Lung (tissue), 12 donors: ENCODE results near the gene LMO1. TPM values are rescaled to one million over a fixed set of nuclear protein-coding genes. Genes with fewer than 3 reads are reported as not detected.

Experiments used
- ATAC-seq: fragments of 200-7000 bp; cut with Tn5 transposase; one replicate; pipeline ENCODE4 v1.9.1; 2020; ENCODE audit warnings: moderate number of reproducible peaks; ENCODE audit not compliant: insufficient read depth, low FRiP score
- DNase-seq, 3 donors: peaks; one replicate each; pipeline ENCODE4 v3.0.0-alpha.2; 2013 to 2017
- H3K27ac ChIP-seq, 2 donors: one replicate each; pipeline ENCODE4 v1.5.1; 2013; ENCODE audit warnings: mild to moderate bottlenecking in 2 of 2, moderate library complexity in 2 of 2, control low read depth in 1 of 2, inconsistent platforms in 1 of 2, low read depth in 1 of 2, low read length in 1 of 2
- H3K27me3 ChIP-seq, 3 donors: one replicate each; pipeline ENCODE4 v1.5.1; 2013; ENCODE audit warnings: low read length in 2 of 3; ENCODE audit not compliant: control insufficient read depth in 3 of 3, insufficient read depth in 3 of 3
- H3K36me3 ChIP-seq, 4 donors: one replicate each; pipeline ENCODE4 v1.5.1; 2013; ENCODE audit warnings: low read length in 4 of 4, mild to moderate bottlenecking in 1 of 4, moderate library complexity in 1 of 4; ENCODE audit not compliant: control insufficient read depth in 4 of 4, insufficient read depth in 4 of 4
- H3K4me1 ChIP-seq, 5 donors: one replicate each; pipeline ENCODE4 v1.5.1; 2013; ENCODE audit warnings: low read length in 5 of 5, mild to moderate bottlenecking in 2 of 5, moderate library complexity in 1 of 5; ENCODE audit not compliant: control insufficient read depth in 5 of 5, insufficient read depth in 5 of 5
- H3K4me3 ChIP-seq: one replicate; pipeline ENCODE4 v1.5.1; 2013; ENCODE audit warnings: mild to moderate bottlenecking, control low read depth, moderate library complexity
- H3K9ac ChIP-seq, 2 donors: one replicate each; pipeline ENCODE4 v1.5.1; 2013; ENCODE audit warnings: low read length in 2 of 2, control low read depth in 1 of 2; ENCODE audit not compliant: insufficient read depth in 1 of 2
- H3K9me3 ChIP-seq, 4 donors: one replicate each; pipeline ENCODE4 v1.5.1; 2013; ENCODE audit warnings: low read length in 3 of 4, mild to moderate bottlenecking in 1 of 4, moderate library complexity in 1 of 4; ENCODE audit not compliant: control insufficient read depth in 4 of 4, insufficient read depth in 3 of 4
- CTCF ChIP-seq: IDR thresholded peaks from 2 replicates; pipeline ENCODE4 v1.5.1; 2012; ENCODE audit warnings: mild to moderate bottlenecking; ENCODE audit errors: control extremely low read depth, extremely low read depth
- WGBS, 2 donors: extraction: QIAGEN DNeasy Blood & Tissue Kit; methylation state at CpG; one replicate each; pipeline ENCODE4 v1.1.7; 2013; 5-methylcytosine and 5-hydroxymethylcytosine counted together
- polyA plus RNA-seq, 2 donors: library from polyadenylated mRNA; stranded (reverse); fragments of 200-250 nt; gene quantifications; one replicate each; pipeline ENCODE4 v1.2.1, GENCODE V29; 2013
- total RNA-seq, 2 donors: library from RNA; depleted of rRNA in 1 of 2; stranded (reverse); fragments of >200 nt in 1 of 2; gene quantifications; one replicate each; pipeline ENCODE4 v1.2.1, GENCODE V29; 2014 to 2021
- donor health status: control.
- donor health status: control.
- donor health status: Bipolar disorder and iron deficiency.
- donor health status: healthy.
- donor health status: DM: yes; HTN: yes; CAD: no.

Gene LMO1
- total and polyA plus RNA-seq, 4 donors = 0.26 to 0.34 TPM; not detected in 2

- DNase-seq (no peak), ATAC-seq (no peak)
- no peaks in the 10 kb centered on the region for H3K27me3 ChIP-seq
- TF ChIP-seq CTCF = no peak
- no peak overlapping the region for H3K9ac ChIP-seq
- peaks cover 0 to 3% (median 0%) of the 10 kb centered on the region in 4 donors for H3K9me3 ChIP-seq
- no peaks in the 10 kb centered on the region for H3K36me3 ChIP-seq
- no peak overlapping the region for H3K27ac ChIP-seq
- peaks cover 0 to 43% (median 8%) of the 10 kb centered on the region in 5 donors for H3K4me1 ChIP-seq
- H3K4me3 ChIP-seq = no peak overlapping the region
- WGBS, 2 donors = 88 to 90% methylated on average over 8 of the region's 8 CpGs
Observed at GRCh38 chr11:8205566-8205965, 58.1 kb downstream of the LMO1 start.

GRCh38 chr11:8204596-8204995, 59.1 kb downstream of the LMO1 start:
- no peak overlapping the region for H3K4me3 ChIP-seq

GRCh38 chr11:8204025-8204424, 59.7 kb downstream of the LMO1 start:
- Histone ChIP-seq H3K4me3 (no peak overlapping the region), H3K36me3 (no peaks in the 10 kb centered on the region), H3K9ac (no peak overlapping the region), H3K4me1 (peaks cover 0 to 43% (median 8%) of the 10 kb centered on the region in 5 donors), H3K27ac (no peak overlapping the region), H3K9me3 (peaks cover 0 to 3% (median 0%) of the 10 kb centered on the region in 4 donors), H3K27me3 (no peaks in the 10 kb centered on the region)
- no peak for DNase-seq
- 66 to 77% methylated on average over 5 of the region's 5 CpGs for WGBS, 2 donors
- no peak for TF ChIP-seq CTCF
- no peak for ATAC-seq

More at GRCh38 chr11:8204596-8204995, 59.1 kb downstream of the LMO1 start:
- DNase-seq = no peak
- no peak for ATAC-seq
- Histone ChIP-seq H3K27me3 (no peaks in the 10 kb centered on the region), H3K27ac (no peak overlapping the region), H3K36me3 (no peaks in the 10 kb centered on the region), H3K9me3 (peaks cover 0 to 3% (median 0%) of the 10 kb centered on the region in 4 donors), H3K9ac (no peak overlapping the region), H3K4me1 (peaks cover 0 to 43% (median 8%) of the 10 kb centered on the region in 5 donors)
- 53 to 69% methylated on average over 5 of the region's 5 CpGs for WGBS, 2 donors
- no peak for TF ChIP-seq CTCF

- no peak for ATAC-seq
- Histone ChIP-seq H3K27ac (no peak overlapping the region), H3K36me3 (no peaks in the 10 kb centered on the region), H3K27me3 (no peaks in the 10 kb centered on the region), H3K9ac (no peak overlapping the region), H3K9me3 (peaks cover 0 to 3% (median 0%) of the 10 kb centered on the region in 4 donors), H3K4me3 (no peak overlapping the region), H3K4me1 (peaks cover 0 to 43% (median 8%) of the 10 kb centered on the region in 5 donors)
- WGBS, 2 donors = 80 to 93% methylated on average over 2 of the region's 2 CpGs
- TF ChIP-seq CTCF = no peak
- no peak for DNase-seq
Observed at GRCh38 chr11:8203414-8203715, 60.3 kb downstream of the LMO1 start.
